Upper lobe of left lung (tissue), 4 donors: ENCODE results near the gene SLC4A8.

Experiments used
- CTCF ChIP-seq, 6 experiments: fragments of 450-650 bp in 4 of 6; fragments of 200-600 bp in 2 of 6; sonication (generic) in 2 of 6; IDR thresholded peaks; one replicate each; pipeline ENCODE4 v1.5.1; 2016 to 2019; ENCODE audit warnings: antibody characterized with exemption in 6 of 6
- EP300 ChIP-seq, 4 donors: sonication (generic); formaldehyde crosslinking; IDR thresholded peaks; one replicate each; pipeline ENCODE4 v1.5.1; 2017; ENCODE audit warnings: antibody characterized with exemption in 4 of 4, control low read depth in 2 of 4
- POLR2A ChIP-seq, 4 donors: fragments of 450-650 bp; IDR thresholded peaks; one replicate each; pipeline ENCODE4 v1.5.1; 2016 to 2017; ENCODE audit warnings: antibody characterized with exemption in 4 of 4, mild to moderate bottlenecking in 2 of 4
- POLR2AphosphoS5 ChIP-seq, 2 donors: sonication (generic); formaldehyde crosslinking; IDR thresholded peaks; one replicate each; pipeline ENCODE4 v1.5.1; 2017; ENCODE audit warnings: antibody characterized with exemption in 2 of 2

- TF ChIP-seq POLR2AphosphoS5 (IDR thresholded peaks at IDR 0.05): no peak
- TF ChIP-seq CTCF (IDR thresholded peaks at IDR 0.05): no peak
- TF ChIP-seq POLR2A (IDR thresholded peaks at IDR 0.05): no peak
- no peak for TF ChIP-seq EP300 (IDR thresholded peaks at IDR 0.05)
These were observed 35.8 kb upstream of the SLC4A8 start for GRCh38 chr12:51388846-51389245.
